ENCODE data around the gene ARID5B. TPM values are rescaled to one million over a fixed set of nuclear protein-coding genes. Genes with fewer than 3 reads are reported as not detected.

The ARID5B gene
- total and polyA plus RNA-seq, 2 experiments from 2014 or later, result 1.3 to 1.6 TPM

DNA sequence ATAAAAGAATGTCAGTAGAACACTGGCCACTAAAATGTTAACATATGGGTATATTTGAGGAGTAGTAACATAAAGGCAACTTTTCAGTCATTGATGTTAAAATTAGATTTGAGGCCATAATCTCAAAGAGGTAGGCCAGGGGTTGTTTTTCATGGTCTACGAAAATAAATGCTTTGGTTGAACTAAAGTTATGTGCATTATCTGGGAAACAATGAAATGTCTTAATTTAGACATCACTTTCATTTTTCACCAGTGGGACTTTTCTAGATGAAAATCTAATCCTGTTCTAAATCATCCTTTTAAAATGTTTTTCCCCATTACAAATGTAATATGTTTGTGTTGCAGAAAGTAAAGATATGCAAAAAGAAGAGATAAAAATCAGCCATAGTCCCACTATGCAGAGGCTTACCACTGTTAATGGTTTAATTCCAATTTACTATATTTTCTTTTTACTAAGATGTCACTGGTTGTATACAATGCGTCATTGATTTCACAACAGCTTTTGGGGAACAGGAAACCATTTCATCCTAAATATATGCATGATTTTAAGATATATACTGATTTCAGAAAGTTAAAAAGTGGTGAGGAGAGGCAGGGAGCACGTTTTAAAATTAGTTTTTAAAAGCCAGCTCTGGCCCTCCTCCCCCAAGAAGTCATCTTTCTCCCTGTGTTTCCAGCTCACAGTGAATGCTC is 64.3 kb downstream of the ARID5B start:
- H3K4me3 Mint-ChIP-seq, result no peak overlapping the region
- no peaks in the 10 kb centered on the region for H4K20me1 ChIP-seq (replicated peaks; ENCODE audit: insufficient read depth)
- TF ChIP-seq, protein P1, sequence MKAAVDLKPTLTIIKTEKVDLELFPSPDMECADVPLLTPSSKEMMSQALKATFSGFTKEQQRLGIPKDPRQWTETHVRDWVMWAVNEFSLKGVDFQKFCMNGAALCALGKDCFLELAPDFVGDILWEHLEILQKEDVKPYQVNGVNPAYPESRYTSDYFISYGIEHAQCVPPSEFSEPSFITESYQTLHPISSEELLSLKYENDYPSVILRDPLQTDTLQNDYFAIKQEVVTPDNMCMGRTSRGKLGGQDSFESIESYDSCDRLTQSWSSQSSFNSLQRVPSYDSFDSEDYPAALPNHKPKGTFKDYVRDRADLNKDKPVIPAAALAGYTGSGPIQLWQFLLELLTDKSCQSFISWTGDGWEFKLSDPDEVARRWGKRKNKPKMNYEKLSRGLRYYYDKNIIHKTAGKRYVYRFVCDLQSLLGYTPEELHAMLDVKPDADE (IDR thresholded peaks at IDR 0.05), result no peak
- no peak for TF ChIP-seq CREB1 (CRISPR knock-in tag; IDR thresholded peaks at IDR 0.05; ENCODE audit: low read depth)
- no peak for TF ChIP-seq ZNF331 (CRISPR knock-in tag; IDR thresholded peaks at IDR 0.05; ENCODE audit: low read depth)
- TF ChIP-seq STAT1 (IDR thresholded peaks at IDR 0.05; ENCODE audit: unreplicated experiment), result no peak
- TF ChIP-seq, protein P2, sequence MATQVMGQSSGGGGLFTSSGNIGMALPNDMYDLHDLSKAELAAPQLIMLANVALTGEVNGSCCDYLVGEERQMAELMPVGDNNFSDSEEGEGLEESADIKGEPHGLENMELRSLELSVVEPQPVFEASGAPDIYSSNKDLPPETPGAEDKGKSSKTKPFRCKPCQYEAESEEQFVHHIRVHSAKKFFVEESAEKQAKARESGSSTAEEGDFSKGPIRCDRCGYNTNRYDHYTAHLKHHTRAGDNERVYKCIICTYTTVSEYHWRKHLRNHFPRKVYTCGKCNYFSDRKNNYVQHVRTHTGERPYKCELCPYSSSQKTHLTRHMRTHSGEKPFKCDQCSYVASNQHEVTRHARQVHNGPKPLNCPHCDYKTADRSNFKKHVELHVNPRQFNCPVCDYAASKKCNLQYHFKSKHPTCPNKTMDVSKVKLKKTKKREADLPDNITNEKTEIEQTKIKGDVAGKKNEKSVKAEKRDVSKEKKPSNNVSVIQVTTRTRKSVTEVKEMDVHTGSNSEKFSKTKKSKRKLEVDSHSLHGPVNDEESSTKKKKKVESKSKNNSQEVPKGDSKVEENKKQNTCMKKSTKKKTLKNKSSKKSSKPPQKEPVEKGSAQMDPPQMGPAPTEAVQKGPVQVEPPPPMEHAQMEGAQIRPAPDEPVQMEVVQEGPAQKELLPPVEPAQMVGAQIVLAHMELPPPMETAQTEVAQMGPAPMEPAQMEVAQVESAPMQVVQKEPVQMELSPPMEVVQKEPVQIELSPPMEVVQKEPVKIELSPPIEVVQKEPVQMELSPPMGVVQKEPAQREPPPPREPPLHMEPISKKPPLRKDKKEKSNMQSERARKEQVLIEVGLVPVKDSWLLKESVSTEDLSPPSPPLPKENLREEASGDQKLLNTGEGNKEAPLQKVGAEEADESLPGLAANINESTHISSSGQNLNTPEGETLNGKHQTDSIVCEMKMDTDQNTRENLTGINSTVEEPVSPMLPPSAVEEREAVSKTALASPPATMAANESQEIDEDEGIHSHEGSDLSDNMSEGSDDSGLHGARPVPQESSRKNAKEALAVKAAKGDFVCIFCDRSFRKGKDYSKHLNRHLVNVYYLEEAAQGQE (IDR thresholded peaks at IDR 0.05; ENCODE audit: unreplicated experiment), result no peak
- TF ChIP-seq POLR2AphosphoS5 (IDR thresholded peaks at IDR 0.05; ENCODE audit: low read depth), result no peak
- TF ChIP-seq ZNF114 (CRISPR knock-in tag; IDR thresholded peaks at IDR 0.05), result no peak
- no peak for TF ChIP-seq EZH2phosphoT487 (IDR thresholded peaks at IDR 0.05; ENCODE audit: unreplicated experiment)
- TF ChIP-seq NANOG (IDR thresholded peaks at IDR 0.05; ENCODE audit: borderline replicate concordance), result no peak
- no peak for TF ChIP-seq ZNF462 (CRISPR knock-in tag; IDR thresholded peaks at IDR 0.05)
- no peak for TF ChIP-seq JUNB (IDR thresholded peaks at IDR 0.05; ENCODE audit: unreplicated experiment)
- TF ChIP-seq, protein P3, sequence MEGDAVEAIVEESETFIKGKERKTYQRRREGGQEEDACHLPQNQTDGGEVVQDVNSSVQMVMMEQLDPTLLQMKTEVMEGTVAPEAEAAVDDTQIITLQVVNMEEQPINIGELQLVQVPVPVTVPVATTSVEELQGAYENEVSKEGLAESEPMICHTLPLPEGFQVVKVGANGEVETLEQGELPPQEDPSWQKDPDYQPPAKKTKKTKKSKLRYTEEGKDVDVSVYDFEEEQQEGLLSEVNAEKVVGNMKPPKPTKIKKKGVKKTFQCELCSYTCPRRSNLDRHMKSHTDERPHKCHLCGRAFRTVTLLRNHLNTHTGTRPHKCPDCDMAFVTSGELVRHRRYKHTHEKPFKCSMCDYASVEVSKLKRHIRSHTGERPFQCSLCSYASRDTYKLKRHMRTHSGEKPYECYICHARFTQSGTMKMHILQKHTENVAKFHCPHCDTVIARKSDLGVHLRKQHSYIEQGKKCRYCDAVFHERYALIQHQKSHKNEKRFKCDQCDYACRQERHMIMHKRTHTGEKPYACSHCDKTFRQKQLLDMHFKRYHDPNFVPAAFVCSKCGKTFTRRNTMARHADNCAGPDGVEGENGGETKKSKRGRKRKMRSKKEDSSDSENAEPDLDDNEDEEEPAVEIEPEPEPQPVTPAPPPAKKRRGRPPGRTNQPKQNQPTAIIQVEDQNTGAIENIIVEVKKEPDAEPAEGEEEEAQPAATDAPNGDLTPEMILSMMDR (conservative IDR thresholded peaks at IDR 0.05; ENCODE audit: low read depth in 2 of 2), result no peak
- TF ChIP-seq EZH2 (IDR thresholded peaks at IDR 0.05; ENCODE audit: low read depth, unreplicated experiment), result no peak
- H3K27ac ChIP-seq (ENCODE audit: low read depth), result no peak overlapping the region
- ATAC-seq (no peak), DNase-seq (ENCODE audit: low spot score) (no peak)
- no peaks in the 10 kb centered on the region for H3K79me2 ChIP-seq (replicated peaks; ENCODE audit: insufficient read depth)
- no peaks in the 10 kb centered on the region for H3K36me3 ChIP-seq (ENCODE audit: insufficient read depth)
- H3K4me2 ChIP-seq, result no peak overlapping the region
- no peaks in the 10 kb centered on the region for H3K36me3 Mint-ChIP-seq (ENCODE audit: low read depth)
- no peak overlapping the region for H3K27ac Mint-ChIP-seq
- H3K27me3 Mint-ChIP-seq (ENCODE audit: insufficient read depth, low read depth, poor library complexity), result no peaks in the 10 kb centered on the region
- H3K4me1 ChIP-seq (ENCODE audit: insufficient read depth), result peaks cover 27% of the 10 kb centered on the region
- H3K4me1 Mint-ChIP-seq, result peaks cover 21% of the 10 kb centered on the region
- H3K4me3 ChIP-seq, result no peak overlapping the region
- H3K9me3 Mint-ChIP-seq, result no peaks in the 10 kb centered on the region; the same call in 2 of the 3 replicates
- no peaks in the 10 kb centered on the region for H3K9me2 ChIP-seq (ENCODE audit: insufficient read depth)
- H3F3A ChIP-seq (replicated peaks; ENCODE audit: low read depth), result no peaks in the 10 kb centered on the region
- no peaks in the 10 kb centered on the region for H3K27me3 ChIP-seq (ENCODE audit: insufficient read depth)
- no peak overlapping the region for H2AFZ ChIP-seq

Measured in GM23338 (cell line).